ENCODE results near the gene CRP.

Gene CRP

GRCh38 chr1:159705904-159706256 is 8.5 kb downstream of the CRP start:
- DNase-seq (ENCODE audit: low read depth) = no peak
- no peak for TF ChIP-seq CTCF (IDR thresholded peaks at IDR 0.05; ENCODE audit: low read depth, low read length)
- TF ChIP-seq MYC (IDR thresholded peaks at IDR 0.05; ENCODE audit: low read depth, low read length) = no peak
- no peak for TF ChIP-seq MAX (IDR thresholded peaks at IDR 0.05; ENCODE audit: low read depth, low read length)
- no peak for TF ChIP-seq POLR2A (IDR thresholded peaks at IDR 0.05; ENCODE audit: extremely low read depth, insufficient read length)
- no peak overlapping the region for H3K4me3 ChIP-seq (ENCODE audit: low read depth, low read length)

- no peak for DNase-seq (ENCODE audit: low read depth)
- TF ChIP-seq MAX (IDR thresholded peaks at IDR 0.05; ENCODE audit: low read depth, low read length) (no peak), POLR2A (IDR thresholded peaks at IDR 0.05; ENCODE audit: extremely low read depth, insufficient read length) (no peak)
- H3K4me3 ChIP-seq (ENCODE audit: low read depth, low read length) = no peak overlapping the region
These were observed 9.0 kb downstream of the CRP start for GRCh38 chr1:159705251-159705903.

GRCh38 chr1:159704481-159704880 is 9.9 kb downstream of the CRP start:
- no peak overlapping the region for H3K4me3 ChIP-seq (ENCODE audit: low read depth, low read length)
- no peak for DNase-seq (ENCODE audit: low read depth)
- TF ChIP-seq POLR2A (IDR thresholded peaks at IDR 0.05; ENCODE audit: extremely low read depth, insufficient read length) (no peak), MAX (IDR thresholded peaks at IDR 0.05; ENCODE audit: low read depth, low read length) (no peak), CTCF (IDR thresholded peaks at IDR 0.05; ENCODE audit: low read depth, low read length) (no peak), MYC (IDR thresholded peaks at IDR 0.05; ENCODE audit: low read depth, low read length) (no peak)

GRCh38 chr1:159700312-159700711 is 14.1 kb downstream of the CRP start:
- DNase-seq (ENCODE audit: low read depth) = no peak
- no peak overlapping the region for H3K4me3 ChIP-seq (ENCODE audit: low read depth, low read length)
- no peak for TF ChIP-seq MAX (IDR thresholded peaks at IDR 0.05; ENCODE audit: low read depth, low read length)
- TF ChIP-seq CTCF (IDR thresholded peaks at IDR 0.05; ENCODE audit: low read depth, low read length) = no peak
- TF ChIP-seq POLR2A (IDR thresholded peaks at IDR 0.05; ENCODE audit: extremely low read depth, insufficient read length) = no peak
- TF ChIP-seq MYC (IDR thresholded peaks at IDR 0.05; ENCODE audit: low read depth, low read length) = no peak

- H3K4me3 ChIP-seq (ENCODE audit: low read depth, low read length) = no peak overlapping the region
- no peak for DNase-seq (ENCODE audit: low read depth)
- TF ChIP-seq POLR2A (IDR thresholded peaks at IDR 0.05; ENCODE audit: extremely low read depth, insufficient read length) = no peak
- no peak for TF ChIP-seq CTCF (IDR thresholded peaks at IDR 0.05; ENCODE audit: low read depth, low read length)
- no peak for TF ChIP-seq MYC (IDR thresholded peaks at IDR 0.05; ENCODE audit: low read depth, low read length)
- no peak for TF ChIP-seq MAX (IDR thresholded peaks at IDR 0.05; ENCODE audit: low read depth, low read length)
These were observed 14.7 kb downstream of the CRP start for GRCh38 chr1:159699653-159700052.

GRCh38 chr1:159699246-159699645 is 15.1 kb downstream of the CRP start:
- TF ChIP-seq POLR2A (IDR thresholded peaks at IDR 0.05; ENCODE audit: extremely low read depth, insufficient read length) (no peak), MYC (IDR thresholded peaks at IDR 0.05; ENCODE audit: low read depth, low read length) (no peak), CTCF (IDR thresholded peaks at IDR 0.05; ENCODE audit: low read depth, low read length) (no peak), MAX (IDR thresholded peaks at IDR 0.05; ENCODE audit: low read depth, low read length) (no peak)
- no peak for DNase-seq (ENCODE audit: low read depth)

More at GRCh38 chr1:159699246-159699645, 15.1 kb downstream of the CRP start:
- no peak overlapping the region for H3K4me3 ChIP-seq (ENCODE audit: low read depth, low read length)
